HepG2 (cell line): ENCODE data around the gene VDAC1. TPM values are rescaled to one million over a fixed set of nuclear protein-coding genes. Genes with fewer than 3 reads are reported as not detected.
A peak's percentile ranks its signal among the peaks of the same experiment; 100 is the strongest.

Experiments
- ATAC-seq: fragments of 200-7000 bp; cut with Tn5 transposase; 3 replicates; pipeline ENCODE4 v1.9.1; 2020; ENCODE audit warnings: mild to moderate bottlenecking, moderate library complexity
- BruUV-seq: library from RNA; stranded (reverse); fragments of 400-500 nt; replicated peaks from 2 replicates; lab custom pipeline; 2021; lab: Mats Ljungman, UMichigan
- CTCF ChIA-PET: fragments of 300-600 bp; formaldehyde crosslinking; extraction: SDS; loops from one replicate; lab custom pipeline; 2021; ENCODE audit warnings: low total read pairs, inconsistent platforms, low intra/inter-chr PET ratio; lab: Yijun Ruan, JAX
- POLR2A ChIA-PET: fragments of 350-600 bp; sonication (Branson Sonifier 250); formaldehyde crosslinking; loops from one replicate; lab custom pipeline; 2020; ENCODE audit warnings: antibody characterized with exemption, inconsistent platforms; lab: Yijun Ruan, JAX
- DNase-seq: peaks from one replicate; pipeline ENCODE4 v3.0.0-alpha.2; 2015; ENCODE audit warnings: low spot score
- FAIRE-seq: peaks from 3 replicates; lab custom pipeline; 2011; peaks lifted over from hg19 to GRCh38; lab: Jason Lieb, UNC
- H2AFZ ChIP-seq: one replicate; pipeline ENCODE4 v1.6.1; 2011; ENCODE audit warnings: low read length, inconsistent platforms
- H3K27ac ChIP-seq: fragments of 300-600 bp; 3 replicates; pipeline ENCODE4 v1.8.0; 2011; ENCODE audit warnings: mixed run types, mild to moderate bottlenecking, mixed read lengths, low read length, inconsistent platforms; ENCODE audit not compliant: insufficient read depth; ENCODE audit errors: extremely low read length
- H3K27me3 ChIP-seq, 2 experiments: fragments of 200-600 bp in 1 of 2; 2 replicates in 1 of 2; 3 replicates in 1 of 2; pipeline versions ENCODE4 v1.6.0 to v1.8.0; 2011; ENCODE audit warnings: low read length in 2 of 2, mild to moderate bottlenecking in 2 of 2, moderate library complexity in 2 of 2, inconsistent platforms in 1 of 2; ENCODE audit not compliant: insufficient read depth in 2 of 2, control insufficient read depth in 1 of 2
- H3K36me3 ChIP-seq, 2 experiments: fragments of 200-600 bp in 1 of 2; replicated peaks in 1 of 2; 2 replicates in 1 of 2; 3 replicates in 1 of 2; pipeline versions ENCODE4 v1.5.1 to v1.8.0; 2011; ENCODE audit warnings: low read length in 2 of 2, inconsistent platforms in 1 of 2; ENCODE audit not compliant: insufficient read depth in 2 of 2, control insufficient read depth in 1 of 2
- H3K4me1 ChIP-seq: 2 replicates; pipeline ENCODE4 v1.5.1; 2012; ENCODE audit warnings: low read length, inconsistent platforms; ENCODE audit not compliant: insufficient read depth
- H3K4me2 ChIP-seq: 2 replicates; pipeline ENCODE4 v1.6.0; 2011; ENCODE audit warnings: low read depth, low read length, inconsistent platforms
- H3K4me3 ChIP-seq, 3 experiments: fragments of 200-600 bp in 1 of 3; sonication (generic), shearing (Covaris generic) in 1 of 3; replicated peaks in 1 of 3; 2 replicates each; pipeline ENCODE4 v1.5.1; 2011 to 2016; ENCODE audit warnings: low read length in 3 of 3, inconsistent platforms in 2 of 3, low read depth in 2 of 3, mild to moderate bottlenecking in 2 of 3, control low read depth in 1 of 3, mixed read lengths in 1 of 3; ENCODE audit not compliant: insufficient read depth in 1 of 3
- H3K79me2 ChIP-seq: one replicate; pipeline ENCODE4 v1.6.1; 2011; ENCODE audit warnings: low read length, inconsistent platforms; ENCODE audit not compliant: insufficient read depth
- H3K9ac ChIP-seq: 2 replicates; pipeline ENCODE4 v1.6.0; 2011; ENCODE audit warnings: mild to moderate bottlenecking, low read depth, low read length, inconsistent platforms; ENCODE audit not compliant: insufficient read depth
- H3K9me3 ChIP-seq: 2 replicates; pipeline ENCODE4 v1.5.1; 2012; ENCODE audit warnings: mild to moderate bottlenecking, low read length
- H4K20me1 ChIP-seq: 2 replicates; pipeline ENCODE4 v1.6.0; 2011; ENCODE audit warnings: inconsistent platforms, mild to moderate bottlenecking, low read length, moderate library complexity; ENCODE audit not compliant: insufficient read depth
- AGO1 ChIP-seq: fragments of 200-400 bp; formaldehyde crosslinking; IDR thresholded peaks from 2 replicates; pipeline ENCODE4 v1.6.1; 2017; ENCODE audit warnings: mild to moderate bottlenecking, low read depth, low read length, moderate library complexity; ENCODE audit not compliant: poor library complexity, severe bottlenecking
- CCDC6 ChIP-seq: sonication (generic); formaldehyde crosslinking; IDR thresholded peaks from 2 replicates; pipeline ENCODE4 v1.8.1; 2022; ENCODE audit warnings: mild to moderate bottlenecking, missing genetic modification reagents, moderate library complexity
- CENPT ChIP-seq: sonication (generic); formaldehyde crosslinking; IDR thresholded peaks from 2 replicates; pipeline ENCODE4 v1.8.0; 2022; ENCODE audit warnings: low read depth, mild to moderate bottlenecking, moderate library complexity, missing genetic modification reagents
- KLF11 ChIP-seq: IDR thresholded peaks from 2 replicates; pipeline ENCODE4 v1.6.1; 2016; ENCODE audit warnings: missing compliant biosample characterization
- PRDM10 ChIP-seq: sonication (generic); formaldehyde crosslinking; IDR thresholded peaks from 2 replicates; pipeline ENCODE4 v1.4.0; 2020; ENCODE audit warnings: low read depth, missing genetic modification reagents
- RFXANK ChIP-seq: IDR thresholded peaks from 2 replicates; pipeline ENCODE4 v1.6.1; 2016
- ZBTB40 ChIP-seq, 2 experiments: fragments of 450-650 bp in 1 of 2; sonication (generic) in 1 of 2; formaldehyde crosslinking in 1 of 2; IDR thresholded peaks; 2 replicates each; pipeline versions ENCODE4 v1.6.1 to v1.8.0; 2016 to 2022; ENCODE audit warnings: antibody characterized with exemption in 1 of 2, mild to moderate bottlenecking in 1 of 2, missing genetic modification reagents in 1 of 2
- ZNF747 ChIP-seq: sonication (generic); formaldehyde crosslinking; IDR thresholded peaks from 2 replicates; pipeline ENCODE4 v1.8.1; 2023; ENCODE audit warnings: missing genetic modification reagents, mild to moderate bottlenecking, borderline replicate concordance
- WGBS: methylation state at CpG from one replicate; pipeline ENCODE4 v1.1.6; 2017; ENCODE audit warnings: low lambda C conversion rate; 5-methylcytosine and 5-hydroxymethylcytosine counted together
- in situ Hi-C: cut with HindIII; loops from 2 replicates; pipeline ENCODE4 v1.10.0; 2017; ENCODE audit warnings: low pct_unique_long_range_greater_than_20kb; ENCODE audit not compliant: extremely low pct_ligation_motif_present
- intact Hi-C: fragments of 100-400 bp; cut with micrococcal nuclease; formaldehyde crosslinking; loops from one replicate; pipeline ENCODE4 v1.10.0; 2022; ENCODE audit not compliant: unreplicated experiment
- polyA plus RNA-seq, 8 experiments: library from polyadenylated mRNA; depleted of rRNA in 3 of 8; stranded (reverse) in 7 of 8; unstranded in 1 of 8; fragments of >200 nt; fragmentation: Illumina TruSeq in 4 of 8; extraction: Trizol in 4 of 8; gene quantifications; 2 replicates each; pipeline versions ENCODE4 v1.2.1 to v1.2.3, GENCODE V29; 2011 to 2016; ENCODE audit warnings: low read depth in 4 of 8, missing spikeins in 1 of 8, mixed read lengths in 1 of 8; ENCODE audit not compliant: insufficient read depth in 1 of 8
- total RNA-seq, 5 experiments: library from RNA; depleted of rRNA; stranded (reverse); fragments of >200 nt; fragmentation: Illumina TruSeq; extraction: Trizol; gene quantifications; 2 replicates each; pipeline ENCODE4 v1.2.3, GENCODE V29; 2016; ENCODE audit warnings: low read depth in 1 of 5

The VDAC1 gene
- total and polyA plus RNA-seq, 2 of the 13 experiments (the other 11 are each of a cell fraction or from before 2014, with no cell fraction given): 112 to 380 TPM

GRCh38 chr5:133947431-133947841 lies 57.3 kb downstream of the VDAC1 start:
- DNase-seq (no peak), ATAC-seq (peak; percentile 21; the same call in 1 of the 3 replicates), FAIRE-seq (no peak)
- Histone ChIP-seq H3K4me3 (no peak overlapping the region), H3K36me3 (no peaks in the 10 kb centered on the region), H3K4me2 (no peak overlapping the region), H3K4me1 (0 out of 2 replicates have a peak, but pooled peaks cover 6% of the 10 kb centered on the region), H3K9ac (no peak overlapping the region), H3K9me3 (no peaks in the 10 kb centered on the region), H4K20me1 (no peaks in the 10 kb centered on the region), H3K27me3 (0 out of 5 replicates have a peak, but pooled peaks cover 0 to 9% of the 10 kb centered on the region in 2 experiments), H2AFZ (no peak overlapping the region), H3K27ac (no peak overlapping the region), H3K79me2 (no peaks in the 10 kb centered on the region)
- in situ Hi-C loops (loop anchor here (10.0 kb wide), 1 partner anchor 523 kb away; no protein-coding TSS in a partner anchor), intact Hi-C loops (loop anchor here (10.0 kb wide), 2 partner anchors 193 to 393 kb away; no protein-coding TSS in a partner anchor)
- ChIA-PET CTCF (no interaction called here), POLR2A (no interaction called here)
- BruUV-seq: no TSS peak
- 36% methylated on average over 5 of the region's 5 CpGs for WGBS
- no peak for TF ChIP-seq ZBTB40 (IDR thresholded peaks at IDR 0.05)
- no peak for TF ChIP-seq ZBTB40 (CRISPR knock-in tag; IDR thresholded peaks at IDR 0.05)
- TF ChIP-seq CENPT (CRISPR knock-in tag): no peak
- TF ChIP-seq ZNF747 (CRISPR knock-in tag): no peak
- TF ChIP-seq PRDM10: no peak
- no peak for TF ChIP-seq RFXANK (CRISPR knock-in tag)
- no peak for TF ChIP-seq CCDC6
- no peak for TF ChIP-seq AGO1
- no peak for TF ChIP-seq KLF11 (CRISPR knock-in tag)
